ENCODE results near the gene RAB3C. TPM values are rescaled to one million over a fixed set of nuclear protein-coding genes. Genes with fewer than 3 reads are reported as not detected.

Gene RAB3C
- total RNA-seq, 1 donor from 2014 or later, result not detected

DNA sequence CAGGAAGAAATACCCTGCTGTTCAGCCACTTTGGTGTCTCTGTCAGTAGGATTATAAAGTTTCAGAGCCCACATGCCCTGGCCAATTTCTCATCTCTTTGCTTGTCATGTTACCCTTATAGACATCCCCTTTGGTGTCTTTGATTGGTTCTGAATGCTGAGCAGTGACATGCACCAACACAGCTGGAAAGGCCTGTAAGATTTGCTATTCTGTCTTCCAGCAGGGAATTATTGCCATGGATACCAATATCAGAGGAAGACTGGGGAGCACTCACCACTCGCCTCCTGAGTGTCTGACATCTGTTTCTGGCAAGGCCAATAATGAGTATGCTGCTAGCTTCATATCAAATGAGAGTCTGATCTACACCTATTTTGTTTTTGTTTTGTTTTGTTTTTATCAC, 34.4 kb downstream of the RAB3C start:
- Mint-ChIP-seq H3K27ac (ENCODE audit: unreplicated experiment) (no peak overlapping the region), H3K36me3 (ENCODE audit: low read depth) (no peaks in the 10 kb centered on the region), H3K9me3 (ENCODE audit: low read depth) (no peaks in the 10 kb centered on the region), H3K4me3 (ENCODE audit: unreplicated experiment) (no peak overlapping the region), H3K4me1 (ENCODE audit: low read depth) (no peaks in the 10 kb centered on the region), H3K27me3 (ENCODE audit: low read depth) (peaks cover 2% of the 10 kb centered on the region)
- DNase-seq (ENCODE audit: low spot score), result no peak
- TF ChIP-seq, protein P1, sequence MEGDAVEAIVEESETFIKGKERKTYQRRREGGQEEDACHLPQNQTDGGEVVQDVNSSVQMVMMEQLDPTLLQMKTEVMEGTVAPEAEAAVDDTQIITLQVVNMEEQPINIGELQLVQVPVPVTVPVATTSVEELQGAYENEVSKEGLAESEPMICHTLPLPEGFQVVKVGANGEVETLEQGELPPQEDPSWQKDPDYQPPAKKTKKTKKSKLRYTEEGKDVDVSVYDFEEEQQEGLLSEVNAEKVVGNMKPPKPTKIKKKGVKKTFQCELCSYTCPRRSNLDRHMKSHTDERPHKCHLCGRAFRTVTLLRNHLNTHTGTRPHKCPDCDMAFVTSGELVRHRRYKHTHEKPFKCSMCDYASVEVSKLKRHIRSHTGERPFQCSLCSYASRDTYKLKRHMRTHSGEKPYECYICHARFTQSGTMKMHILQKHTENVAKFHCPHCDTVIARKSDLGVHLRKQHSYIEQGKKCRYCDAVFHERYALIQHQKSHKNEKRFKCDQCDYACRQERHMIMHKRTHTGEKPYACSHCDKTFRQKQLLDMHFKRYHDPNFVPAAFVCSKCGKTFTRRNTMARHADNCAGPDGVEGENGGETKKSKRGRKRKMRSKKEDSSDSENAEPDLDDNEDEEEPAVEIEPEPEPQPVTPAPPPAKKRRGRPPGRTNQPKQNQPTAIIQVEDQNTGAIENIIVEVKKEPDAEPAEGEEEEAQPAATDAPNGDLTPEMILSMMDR (IDR thresholded peaks at IDR 0.05), result no peak

GRCh38 chr5:58620336-58620735, 37.5 kb downstream of the RAB3C start:
- H3K36me3 Mint-ChIP-seq (ENCODE audit: low read depth), result no peaks in the 10 kb centered on the region
- H3K4me3 Mint-ChIP-seq (ENCODE audit: unreplicated experiment), result no peak overlapping the region
- no peaks in the 10 kb centered on the region for H3K9me3 Mint-ChIP-seq (ENCODE audit: low read depth)
- no peak overlapping the region for H3K27ac Mint-ChIP-seq (ENCODE audit: unreplicated experiment)
- TF ChIP-seq, protein P1 (IDR thresholded peaks at IDR 0.05), result no peak
- no peak for DNase-seq (ENCODE audit: low spot score)
- no peaks in the 10 kb centered on the region for H3K4me1 Mint-ChIP-seq (ENCODE audit: low read depth)
- H3K27me3 Mint-ChIP-seq (ENCODE audit: low read depth), result peaks cover 2% of the 10 kb centered on the region

DNA sequence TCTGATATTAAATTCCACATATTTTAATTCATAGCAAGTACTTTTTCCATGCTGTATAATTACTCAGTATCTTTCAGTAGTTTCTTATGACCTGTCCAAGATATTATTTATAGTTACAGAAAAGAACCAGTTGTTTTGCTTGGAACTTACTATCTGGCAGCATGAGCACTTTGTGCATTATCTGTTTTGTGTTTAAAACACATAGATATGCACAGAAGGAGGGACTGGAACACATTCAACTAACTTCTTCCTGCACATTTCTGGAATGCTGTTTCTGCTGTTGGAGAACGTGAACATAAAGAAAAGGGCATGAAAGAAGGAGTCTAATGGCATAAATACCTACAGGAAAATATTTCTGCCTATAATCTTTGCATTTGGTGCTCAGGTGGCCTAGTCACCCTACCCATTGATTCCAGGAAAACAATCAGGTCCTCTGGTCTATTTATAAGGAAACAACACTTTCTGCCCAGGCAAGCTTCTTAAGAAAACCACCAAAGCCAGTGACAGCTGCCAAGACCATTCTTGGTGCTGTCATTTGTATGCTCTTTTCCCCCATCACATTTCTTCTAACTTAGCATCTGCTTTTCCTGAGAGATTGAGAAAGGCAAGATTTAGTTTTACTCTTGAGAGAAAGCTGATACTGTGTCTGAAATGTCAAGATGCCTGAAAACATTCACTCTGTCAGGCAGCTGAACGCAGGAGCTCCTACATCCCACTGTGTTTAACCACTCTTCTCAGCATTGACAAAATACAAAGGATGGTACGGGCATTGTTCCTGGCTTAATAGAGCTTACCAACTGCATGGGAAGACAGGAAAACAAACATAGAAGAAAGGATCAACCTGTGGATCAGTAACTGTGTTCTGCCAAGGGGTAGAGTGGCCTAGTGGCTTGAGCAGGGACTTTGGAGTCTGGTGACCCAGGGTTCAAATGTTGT, 40.3 kb downstream of the RAB3C start:
- Mint-ChIP-seq H3K36me3 (ENCODE audit: low read depth) (no peaks in the 10 kb centered on the region), H3K4me1 (ENCODE audit: low read depth) (no peaks in the 10 kb centered on the region), H3K4me3 (ENCODE audit: unreplicated experiment) (no peak overlapping the region), H3K9me3 (ENCODE audit: low read depth) (no peaks in the 10 kb centered on the region), H3K27me3 (ENCODE audit: low read depth) (peaks cover 2% of the 10 kb centered on the region), H3K27ac (ENCODE audit: unreplicated experiment) (no peak overlapping the region)
- TF ChIP-seq, protein P1 (IDR thresholded peaks at IDR 0.05), result no peak
- DNase-seq (ENCODE audit: low spot score), result no peak

GRCh38 chr5:58628626-58629025, 45.8 kb downstream of the RAB3C start:
- no peaks in the 10 kb centered on the region for H3K9me3 Mint-ChIP-seq (ENCODE audit: low read depth)
- no peak for DNase-seq (ENCODE audit: low spot score)
- H3K4me3 Mint-ChIP-seq (ENCODE audit: unreplicated experiment), result no peak overlapping the region
- TF ChIP-seq, protein P1 (IDR thresholded peaks at IDR 0.05), result no peak
- peaks cover 13% of the 10 kb centered on the region for H3K27me3 Mint-ChIP-seq (ENCODE audit: low read depth)
- no peak overlapping the region for H3K27ac Mint-ChIP-seq (ENCODE audit: unreplicated experiment)
- no peaks in the 10 kb centered on the region for H3K4me1 Mint-ChIP-seq (ENCODE audit: low read depth)
- H3K36me3 Mint-ChIP-seq (ENCODE audit: low read depth), result no peaks in the 10 kb centered on the region

DNA sequence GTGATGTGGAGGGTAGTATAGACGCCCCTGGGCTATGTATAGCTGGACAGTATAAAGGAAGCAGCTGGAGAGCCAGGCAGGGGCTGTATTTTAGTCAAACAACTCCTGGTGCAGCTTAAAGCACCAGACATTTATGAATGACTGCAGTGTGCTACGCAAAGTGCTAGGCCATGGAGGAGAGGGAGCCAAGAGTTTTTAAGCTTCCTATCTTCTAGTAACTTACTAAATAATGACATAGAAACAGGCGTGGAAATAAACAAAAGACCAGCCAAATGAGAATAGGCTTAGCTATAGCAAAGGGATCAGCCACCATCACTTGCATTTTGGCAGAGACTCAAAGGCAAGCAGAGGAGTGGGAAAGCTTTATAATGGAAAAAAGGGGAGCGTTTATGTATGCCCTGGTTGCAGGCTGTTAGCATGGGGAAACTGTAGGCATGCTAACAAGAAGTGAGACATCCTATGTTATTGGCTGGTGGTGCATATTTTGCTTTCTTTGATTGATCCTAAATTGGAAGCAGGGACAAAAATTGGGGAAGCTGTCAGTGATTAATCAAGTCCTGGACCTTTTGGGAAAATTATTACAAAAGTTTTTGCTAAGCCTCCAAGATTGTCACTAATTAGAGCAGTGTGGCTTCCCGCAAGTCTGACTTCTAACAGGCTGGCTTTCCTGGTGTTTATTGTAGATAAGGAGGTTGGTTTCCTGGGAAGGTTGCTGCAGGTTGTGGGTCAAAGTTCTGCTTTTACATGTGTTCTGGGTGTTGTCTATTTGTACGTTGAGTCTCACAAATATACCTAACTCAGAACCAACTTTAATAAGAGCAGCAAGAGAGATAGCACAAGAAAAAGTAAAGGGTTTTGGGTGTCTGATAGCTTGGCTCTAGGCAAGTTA, 46.6 kb downstream of the RAB3C start:
- DNase-seq (ENCODE audit: low spot score), result no peak
- Mint-ChIP-seq H3K36me3 (ENCODE audit: low read depth) (no peaks in the 10 kb centered on the region), H3K9me3 (ENCODE audit: low read depth) (no peaks in the 10 kb centered on the region), H3K27me3 (ENCODE audit: low read depth) (peaks cover 15% of the 10 kb centered on the region), H3K4me3 (ENCODE audit: unreplicated experiment) (no peak overlapping the region), H3K27ac (ENCODE audit: unreplicated experiment) (no peak overlapping the region), H3K4me1 (ENCODE audit: low read depth) (no peaks in the 10 kb centered on the region)
- TF ChIP-seq, protein P1 (IDR thresholded peaks at IDR 0.05), result no peak

Measured in chondrocyte (in vitro differentiated cells).